Uterus (tissue), 4 donors: ENCODE data around the gene C1orf198. TPM values are rescaled to one million over a fixed set of nuclear protein-coding genes. Genes with fewer than 3 reads are reported as not detected.

Experiments used
- DNase-seq, 2 donors: peaks; one replicate each; pipeline ENCODE4 v3.0.0-alpha.2; 2019 to 2020
- H3K27ac ChIP-seq, 2 donors: fragments of 200-600 bp; sonication (generic); 1 replicate in 1 of 2; 2 replicates in 1 of 2; pipeline ENCODE4 v1.5.1; 2016 to 2018
- H3K27me3 ChIP-seq, 2 donors: fragments of 200-600 bp; sonication (generic); one replicate each; pipeline ENCODE4 v1.5.1; 2018 to 2019; ENCODE audit warnings: control low read depth in 1 of 2
- H3K36me3 ChIP-seq, 2 donors: fragments of 200-600 bp; sonication (generic); one replicate each; pipeline ENCODE4 v1.5.1; 2019; ENCODE audit warnings: control low read depth in 1 of 2
- H3K4me1 ChIP-seq, 2 donors: fragments of 200-600 bp; sonication (generic); one replicate each; pipeline ENCODE4 v1.5.1; 2018 to 2019; ENCODE audit warnings: control low read depth in 1 of 2
- H3K4me3 ChIP-seq, 2 donors: fragments of 200-600 bp; sonication (generic); 1 replicate in 1 of 2; 2 replicates in 1 of 2; pipeline ENCODE4 v1.5.1; 2018 to 2019; ENCODE audit warnings: mild to moderate bottlenecking in 1 of 2
- H3K9me3 ChIP-seq, 2 donors: fragments of 200-600 bp; sonication (generic); one replicate each; pipeline ENCODE4 v1.5.1; 2019; ENCODE audit warnings: control low read depth in 1 of 2
- CTCF ChIP-seq, 4 experiments: fragments of 200-600 bp in 2 of 4; fragments of 450-650 bp in 2 of 4; sonication (generic) in 2 of 4; IDR thresholded peaks; one replicate each; pipeline ENCODE4 v1.5.1; 2016 to 2019; ENCODE audit warnings: antibody characterized with exemption in 4 of 4, mild to moderate bottlenecking in 2 of 4, moderate library complexity in 1 of 4
- POLR2A ChIP-seq, 2 donors: fragments of 450-650 bp; IDR thresholded peaks; one replicate each; pipeline ENCODE4 v1.6.1; 2016; ENCODE audit warnings: antibody characterized with exemption in 2 of 2, mild to moderate bottlenecking in 1 of 2, moderate library complexity in 1 of 2
- intact Hi-C: fragments of 100-400 bp; cut with DNase I; formaldehyde crosslinking; loops from one replicate; pipeline ENCODE4 v1.15.1; 2023; ENCODE audit warnings: low total_unique reads
- small RNA-seq: library from RNA; depleted of rRNA; stranded (forward); fragments of <200 nt; gene quantifications from one replicate; pipeline ENCODE3, GENCODE V24; 2016
- total RNA-seq, 4 donors: library from RNA; depleted of rRNA in 3 of 4; stranded (reverse); fragments of >200 nt in 3 of 4; gene quantifications; one replicate each; pipeline versions ENCODE4 v1.1.0 to v1.2.4, GENCODE V29; 2014 to 2023
- donor health status: DM: yes; HTN: yes; CAD: no.

C1orf198 gene
- total RNA-seq, 4 donors from 2014 or later = 41.0 to 80.0 (median 60.8) TPM

- TF ChIP-seq POLR2A (IDR thresholded peaks at IDR 0.05) (no peak), CTCF (IDR thresholded peaks at IDR 0.05) (no peak)
- Histone ChIP-seq H3K9me3 (no peaks in the 10 kb centered on the region), H3K36me3 (no peaks in the 10 kb centered on the region), H3K27ac (no peak overlapping the region), H3K4me3 (no peak overlapping the region), H3K4me1 (no peaks in the 10 kb centered on the region), H3K27me3 (no peaks in the 10 kb centered on the region)
- intact Hi-C loops = loop anchor here (10.0 kb wide), 1 partner anchor 423 kb away; no protein-coding TSS in a partner anchor
- no peak for DNase-seq
Measured at GRCh38 chr1:230791986-230792564, 76.2 kb downstream of the C1orf198 start.

DNA sequence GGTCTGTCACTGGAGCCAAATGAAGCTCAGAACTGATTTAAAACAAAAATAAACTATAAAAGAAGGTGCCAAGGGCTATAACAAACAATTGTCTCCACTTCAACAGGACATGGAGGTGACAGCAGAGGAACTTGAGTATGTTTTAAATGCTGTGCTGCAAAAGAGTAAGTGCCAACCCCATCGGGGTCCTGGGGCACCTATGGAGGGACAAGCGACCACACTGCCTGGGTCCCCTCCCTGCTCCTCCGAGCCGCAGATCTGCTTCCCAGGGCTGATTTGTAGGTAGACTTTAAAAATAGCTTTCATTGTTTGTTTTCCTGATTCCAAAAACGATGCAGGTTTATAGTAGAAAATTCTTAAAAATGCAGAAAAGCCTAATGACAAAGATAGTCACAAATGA lies 78.3 kb downstream of the C1orf198 start:
- Histone ChIP-seq H3K36me3 (no peaks in the 10 kb centered on the region), H3K27me3 (no peaks in the 10 kb centered on the region), H3K4me3 (no peak overlapping the region), H3K4me1 (no peaks in the 10 kb centered on the region), H3K9me3 (no peaks in the 10 kb centered on the region), H3K27ac (no peak overlapping the region)
- intact Hi-C loops = loop anchor here (10.0 kb wide), 1 partner anchor 425 kb away; no protein-coding TSS in a partner anchor
- TF ChIP-seq POLR2A (IDR thresholded peaks at IDR 0.05) = no peak
- no peak for TF ChIP-seq CTCF (IDR thresholded peaks at IDR 0.05)
- no peak for DNase-seq

GRCh38 chr1:230788561-230789275 lies 79.6 kb downstream of the C1orf198 start:
- Histone ChIP-seq H3K27me3 (no peaks in the 10 kb centered on the region), H3K4me1 (no peaks in the 10 kb centered on the region), H3K36me3 (no peaks in the 10 kb centered on the region), H3K9me3 (no peaks in the 10 kb centered on the region), H3K4me3 (no peak overlapping the region), H3K27ac (no peak overlapping the region)
- TF ChIP-seq POLR2A (IDR thresholded peaks at IDR 0.05) = no peak
- intact Hi-C loops = no loop called here
- DNase-seq = no peak

GRCh38 chr1:230787471-230787870 lies 80.8 kb downstream of the C1orf198 start:
- Histone ChIP-seq H3K9me3 (no peaks in the 10 kb centered on the region), H3K36me3 (no peaks in the 10 kb centered on the region), H3K4me3 (no peak overlapping the region), H3K27ac (no peak overlapping the region), H3K27me3 (no peaks in the 10 kb centered on the region), H3K4me1 (no peaks in the 10 kb centered on the region)
- TF ChIP-seq POLR2A (IDR thresholded peaks at IDR 0.05) (no peak), CTCF (IDR thresholded peaks at IDR 0.05) (no peak)
- intact Hi-C loops = no loop called here
- no peak for DNase-seq

Small RNAs within 50 kb of the gene (small RNA-seq; reads per million reads assigned to genes)
- gene RN7SL837P = not detected
- not detected for gene RNA5SP79

Other genes starting within 250 kb of the C1orf198 start
- gene COG2, start 226.0 kb downstream of the C1orf198 start, total RNA-seq = 10 to 100 TPM in 3 of 4 donors, 1 to 10 TPM in 1; 10.0 to 32.3 (median 18.5) TPM
- gene AGT, start 154.4 kb downstream of the C1orf198 start, total RNA-seq = 1 to 10 TPM in 3 of 4 donors, under 1 TPM in 1; 0.77 to 7.6 (median 2.5) TPM
- gene CAPN9, start 121.1 kb downstream of the C1orf198 start, total RNA-seq = under 1 TPM in 1 of 4 donors, not detected in 3; 0.41 TPM
- gene TTC13, start 110.3 kb upstream of the C1orf198 start, total RNA-seq = 10 to 100 TPM in 3 of 4 donors, 1 to 10 TPM in 1; 6.9 to 49.1 (median 30.0) TPM
- 10 to 100 TPM in 3 of 4 donors, 1 to 10 TPM in 1; 3.6 to 15.9 (median 13.5) TPM for gene ARV1, start 110.6 kb upstream of the C1orf198 start, total RNA-seq
- gene FAM89A, start 171.7 kb upstream of the C1orf198 start, total RNA-seq = 10 to 100 TPM; 10.3 to 20.5 (median 16.1) TPM